Activated CD4-positive, alpha-beta T cell treated with anti-CD3 and anti-CD28 coated beads, Interleukin-2, amount 10 ng/mL, durations not matched to agents 7 days and 5 days (primary cell): ENCODE measurements around the gene C3orf52. TPM values are rescaled to one million over a fixed set of nuclear protein-coding genes. Genes with fewer than 3 reads are reported as not detected.
"Not testable (repeated sequence)": the region's sequence is repeated elsewhere in the genome, so short reads cannot be mapped to it uniquely, and the experiment has no call there.

Source experiments
- CTCF ChIA-PET: fragments of 350-600 bp; sonication (Branson Sonifier 250); formaldehyde crosslinking; loops from one replicate; lab custom pipeline; 2021; ENCODE audit warnings: antibody characterized with exemption; lab: Charles Lee
- POLR2A ChIA-PET: fragments of 350-600 bp; sonication (Branson Sonifier 250); formaldehyde crosslinking; loops from one replicate; lab custom pipeline; 2021; ENCODE audit warnings: antibody characterized with exemption; lab: Charles Lee
- DNase-seq: peaks from one replicate; pipeline ENCODE4 v3.0.0-alpha.2; 2020
- H3K27ac Mint-ChIP-seq: one replicate; pipeline ENCODE4 v1.8.0; 2021; ENCODE audit warnings: mild to moderate bottlenecking, moderate library complexity, mixed read lengths
- H3K27me3 Mint-ChIP-seq: one replicate; pipeline ENCODE4 v1.8.0; 2021; ENCODE audit warnings: mixed read lengths
- H3K36me3 Mint-ChIP-seq: one replicate; pipeline ENCODE4 v1.8.0; 2021; ENCODE audit warnings: low read depth, mixed read lengths
- H3K4me1 Mint-ChIP-seq: one replicate; pipeline ENCODE4 v1.8.0; 2021; ENCODE audit warnings: mixed read lengths
- H3K4me3 Mint-ChIP-seq: one replicate; pipeline ENCODE4 v1.8.0; 2021; ENCODE audit warnings: mild to moderate bottlenecking, moderate library complexity, mixed read lengths
- H3K9me3 Mint-ChIP-seq: one replicate; pipeline ENCODE4 v1.8.0; 2021; ENCODE audit warnings: mixed read lengths
- total RNA-seq, 2 experiments: library from RNA; stranded (reverse); gene quantifications; one replicate each; pipeline ENCODE4 v1.2.3, GENCODE V29; 2021

Gene C3orf52, protein sequence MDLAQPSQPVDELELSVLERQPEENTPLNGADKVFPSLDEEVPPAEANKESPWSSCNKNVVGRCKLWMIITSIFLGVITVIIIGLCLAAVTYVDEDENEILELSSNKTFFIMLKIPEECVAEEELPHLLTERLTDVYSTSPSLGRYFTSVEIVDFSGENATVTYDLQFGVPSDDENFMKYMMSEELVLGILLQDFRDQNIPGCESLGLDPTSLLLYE
- 1 to 10 TPM; 9.2 to 9.5 TPM for total RNA-seq

- DNase-seq: peak; percentile 71
- ChIA-PET POLR2A (no interaction called here), CTCF (interaction anchor here (0.7 to 1.6 kb wide), 2 partner anchors 12 to 19 kb away, joined by 3 to 5 read pairs; no protein-coding TSS in a partner anchor)
- peak within 1 kb of the TSS; percentile 82 for H3K4me3 Mint-ChIP-seq
- peaks cover 67% of the 10 kb centered on the region for H3K4me1 Mint-ChIP-seq
- H3K9me3 Mint-ChIP-seq: no peaks in the 10 kb centered on the region
- peaks cover 4% of the 10 kb centered on the region for H3K27me3 Mint-ChIP-seq
- H3K27ac Mint-ChIP-seq: peak within 1 kb of the TSS; percentile 87
- peaks cover 8% of the 10 kb centered on the region for H3K36me3 Mint-ChIP-seq
Observed at GRCh38 chr3:112086076-112086854, at the start of gene C3orf52. TSS of gene C3orf52 (plus strand) at chr3:112086389. CDS start at chr3:112086408, 19 bp downstream.

- H3K4me3 Mint-ChIP-seq, H3K9me3 Mint-ChIP-seq, CTCF ChIA-PET, POLR2A ChIA-PET, H3K4me1 Mint-ChIP-seq, H3K27ac Mint-ChIP-seq, H3K36me3 Mint-ChIP-seq, DNase-seq, H3K27me3 Mint-ChIP-seq: not testable (repeated sequence)
Observed at GRCh38 chr3:112037194-112037593, 49.0 kb upstream of the C3orf52 start.

DNA sequence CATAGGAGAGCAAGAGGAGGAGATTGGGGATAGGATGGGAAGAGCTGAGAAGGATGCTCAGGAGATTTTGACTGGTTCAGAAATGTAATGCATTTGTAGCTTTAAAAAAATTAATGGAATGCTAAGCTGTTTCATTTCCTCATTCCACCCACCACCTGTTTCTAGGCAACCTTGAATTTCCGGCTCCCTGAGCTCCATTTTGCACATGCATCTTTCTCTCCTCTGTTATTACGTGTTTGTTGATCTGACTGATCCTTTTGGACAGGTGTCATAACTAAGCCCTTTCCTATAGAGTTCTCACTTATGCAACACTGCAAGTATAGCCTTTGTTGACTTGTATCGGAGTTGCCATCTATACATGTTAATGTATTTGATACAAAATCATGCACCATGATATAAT, 47.3 kb upstream of the C3orf52 start:
- CTCF ChIA-PET: interaction anchor here (1.3 to 2.3 kb wide), 3 partner anchors 13 to 25 kb away, joined by 3 to 7 read pairs (median 5); no protein-coding TSS in a partner anchor
- POLR2A ChIA-PET: no interaction called here
- H3K4me1 Mint-ChIP-seq: no peaks in the 10 kb centered on the region
- no peaks in the 10 kb centered on the region for H3K36me3 Mint-ChIP-seq
- no peaks in the 10 kb centered on the region for H3K9me3 Mint-ChIP-seq
- no peak overlapping the region for H3K27ac Mint-ChIP-seq
- H3K27me3 Mint-ChIP-seq: no peaks in the 10 kb centered on the region
- no peak for DNase-seq
- H3K4me3 Mint-ChIP-seq: no peak overlapping the region

GRCh38 chr3:112041321-112041720, 44.9 kb upstream of the C3orf52 start:
- Mint-ChIP-seq H3K27me3 (no peaks in the 10 kb centered on the region), H3K36me3 (no peaks in the 10 kb centered on the region), H3K27ac (no peak overlapping the region), H3K9me3 (no peaks in the 10 kb centered on the region), H3K4me1 (no peaks in the 10 kb centered on the region), H3K4me3 (no peak overlapping the region)
- no peak for DNase-seq
- POLR2A ChIA-PET: no interaction called here
- CTCF ChIA-PET: interaction anchor here (4.2 kb wide), 1 partner anchor 28 kb away, joined by 13 read pairs; no protein-coding TSS in a partner anchor

- ChIA-PET POLR2A (no interaction called here), CTCF (interaction anchor here (0.7 to 4.2 kb wide), 7 partner anchors 8 to 179 kb away, joined by 3 to 13 read pairs (median 3); partner anchors contain the start of gene TMPRSS7)
- no peaks in the 10 kb centered on the region for H3K9me3 Mint-ChIP-seq
- no peaks in the 10 kb centered on the region for H3K4me1 Mint-ChIP-seq
- H3K36me3 Mint-ChIP-seq: no peaks in the 10 kb centered on the region
- H3K4me3 Mint-ChIP-seq: no peak overlapping the region
- DNase-seq: no peak
- H3K27ac Mint-ChIP-seq: no peak overlapping the region
- no peaks in the 10 kb centered on the region for H3K27me3 Mint-ChIP-seq
Observed at GRCh38 chr3:112042842-112043280, 43.3 kb upstream of the C3orf52 start.

GRCh38 chr3:112043621-112044201, 42.5 kb upstream of the C3orf52 start:
- DNase-seq: peak; percentile 63
- Mint-ChIP-seq H3K36me3 (no peaks in the 10 kb centered on the region), H3K27ac (no peak overlapping the region), H3K4me1 (no peaks in the 10 kb centered on the region), H3K4me3 (no peak overlapping the region), H3K9me3 (no peaks in the 10 kb centered on the region), H3K27me3 (no peaks in the 10 kb centered on the region)
- POLR2A ChIA-PET: no interaction called here
- CTCF ChIA-PET: interaction anchor here (0.7 to 4.2 kb wide), 7 partner anchors 9 to 180 kb away, joined by 3 to 13 read pairs (median 3); partner anchors contain the start of gene TMPRSS7

DNA sequence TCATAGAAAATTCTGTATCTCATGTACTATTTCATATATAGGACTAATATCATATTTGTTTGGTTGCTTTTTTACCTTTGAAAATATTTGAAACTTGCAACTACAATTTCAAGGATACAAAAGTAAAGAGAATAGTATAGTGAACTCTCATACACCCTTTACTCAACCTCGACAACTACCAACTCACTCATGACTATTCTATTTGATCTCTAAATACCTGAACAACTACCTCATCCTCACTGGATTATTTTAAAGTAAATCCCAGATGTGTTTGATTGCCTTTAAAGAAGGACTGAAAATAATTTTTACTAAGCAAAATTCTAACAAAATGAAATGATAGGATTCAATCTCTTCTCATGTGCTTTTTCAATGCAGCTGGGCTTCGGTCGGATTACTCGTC, 39.6 kb upstream of the C3orf52 start:
- H3K9me3 Mint-ChIP-seq: no peaks in the 10 kb centered on the region
- no peak overlapping the region for H3K4me3 Mint-ChIP-seq
- H3K27ac Mint-ChIP-seq: no peak overlapping the region
- ChIA-PET POLR2A (no interaction called here), CTCF (no interaction called here)
- no peaks in the 10 kb centered on the region for H3K4me1 Mint-ChIP-seq
- DNase-seq: no peak
- no peaks in the 10 kb centered on the region for H3K27me3 Mint-ChIP-seq
- H3K36me3 Mint-ChIP-seq: no peaks in the 10 kb centered on the region

DNA sequence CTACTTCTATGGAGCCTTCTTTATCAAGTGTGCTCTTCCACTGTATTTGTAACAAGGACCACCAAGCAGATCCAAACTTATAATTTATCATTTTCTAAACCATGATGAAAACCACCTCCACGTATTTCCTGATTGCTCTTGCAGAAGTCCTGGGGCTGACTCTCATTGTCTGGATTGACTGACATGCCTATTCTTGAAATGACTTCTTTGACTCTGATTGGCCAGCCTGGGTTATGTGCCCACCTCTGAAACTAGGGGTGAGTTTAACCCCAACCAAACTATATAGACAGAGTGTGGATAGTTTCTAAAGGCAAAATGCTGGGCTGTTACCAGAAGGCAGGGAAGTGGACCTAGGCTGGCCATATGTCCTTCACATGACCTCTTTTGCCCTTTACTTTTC, 38.9 kb upstream of the C3orf52 start:
- no peak overlapping the region for H3K27ac Mint-ChIP-seq
- H3K9me3 Mint-ChIP-seq: no peaks in the 10 kb centered on the region
- no peak overlapping the region for H3K4me3 Mint-ChIP-seq
- no peaks in the 10 kb centered on the region for H3K36me3 Mint-ChIP-seq
- no peak for DNase-seq
- ChIA-PET CTCF (no interaction called here), POLR2A (no interaction called here)
- no peaks in the 10 kb centered on the region for H3K27me3 Mint-ChIP-seq
- no peaks in the 10 kb centered on the region for H3K4me1 Mint-ChIP-seq

GRCh38 chr3:112048911-112049310, 37.3 kb upstream of the C3orf52 start:
- Mint-ChIP-seq H3K27me3 (no peaks in the 10 kb centered on the region), H3K4me3 (no peak overlapping the region), H3K4me1 (peaks cover 3% of the 10 kb centered on the region), H3K9me3 (no peaks in the 10 kb centered on the region), H3K36me3 (no peaks in the 10 kb centered on the region), H3K27ac (no peak overlapping the region)
- no peak for DNase-seq
- ChIA-PET POLR2A (no interaction called here), CTCF (interaction anchor here (0.6 kb wide), 1 partner anchor 20 kb away, joined by 3 read pairs; no protein-coding TSS in a partner anchor)

DNA sequence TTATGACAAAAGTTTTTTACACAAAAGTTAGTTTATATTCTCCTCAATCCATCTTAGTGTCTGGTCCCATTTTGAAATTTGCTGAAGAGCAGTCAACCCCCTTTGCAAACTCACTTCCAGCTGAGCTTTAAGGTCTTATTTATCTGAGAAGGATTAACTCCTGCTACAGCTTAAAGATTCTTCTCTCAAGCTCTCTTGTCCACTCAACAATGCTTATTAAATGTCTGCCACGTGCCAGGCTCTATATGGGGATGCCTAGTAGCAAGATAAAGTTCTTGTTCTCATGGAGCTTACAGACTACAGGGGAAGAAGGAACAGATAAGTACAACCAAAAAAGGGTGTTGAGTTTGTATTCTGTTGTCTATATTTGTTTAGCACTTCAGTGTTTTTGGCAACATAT, 33.0 kb upstream of the C3orf52 start:
- H3K27ac Mint-ChIP-seq: no peak overlapping the region
- ChIA-PET POLR2A (no interaction called here), CTCF (interaction anchor here (0.7 to 1.5 kb wide), 3 partner anchors 10 to 158 kb away, joined by 3 to 4 read pairs (median 3); no protein-coding TSS in a partner anchor)
- H3K36me3 Mint-ChIP-seq: no peaks in the 10 kb centered on the region
- no peak for DNase-seq
- peaks cover 4% of the 10 kb centered on the region for H3K27me3 Mint-ChIP-seq
- no peak overlapping the region for H3K4me3 Mint-ChIP-seq
- no peaks in the 10 kb centered on the region for H3K9me3 Mint-ChIP-seq
- H3K4me1 Mint-ChIP-seq: peaks cover 18% of the 10 kb centered on the region

DNA sequence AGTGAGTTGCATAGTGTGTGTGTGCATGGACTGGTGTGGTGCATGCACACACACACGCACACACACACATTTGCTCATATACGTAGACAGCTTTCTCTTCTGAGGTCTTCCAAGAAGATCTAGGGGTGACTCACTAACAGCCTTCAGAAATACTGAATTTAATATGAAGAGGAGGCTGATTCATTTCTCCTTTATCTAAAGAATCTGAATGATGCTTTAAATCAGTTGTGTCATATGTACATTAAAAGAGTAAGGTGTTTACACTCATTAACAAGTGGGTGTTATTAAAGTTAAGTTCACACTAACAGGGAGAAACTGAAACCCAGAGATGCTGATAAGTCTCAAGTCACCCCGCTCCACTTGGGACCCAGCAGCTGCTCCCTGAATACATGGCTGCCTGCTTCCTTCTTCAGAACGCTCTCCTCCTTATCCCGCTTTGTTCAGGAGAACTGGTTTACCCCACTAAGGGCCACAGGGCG, 29.7 kb upstream of the C3orf52 start:
- H3K27me3 Mint-ChIP-seq: peaks cover 4% of the 10 kb centered on the region
- no peak for DNase-seq
- H3K27ac Mint-ChIP-seq: no peak overlapping the region
- peaks cover 18% of the 10 kb centered on the region for H3K4me1 Mint-ChIP-seq
- POLR2A ChIA-PET: no interaction called here
- H3K36me3 Mint-ChIP-seq: no peaks in the 10 kb centered on the region
- peaks cover 2% of the 10 kb centered on the region for H3K9me3 Mint-ChIP-seq
- no peak overlapping the region for H3K4me3 Mint-ChIP-seq
- CTCF ChIA-PET: interaction anchor here (1.1 kb wide), 1 partner anchor 22 kb away, joined by 3 read pairs; no protein-coding TSS in a partner anchor

GRCh38 chr3:112059497-112059896, 26.7 kb upstream of the C3orf52 start:
- no peak for DNase-seq
- Mint-ChIP-seq H3K4me3 (no peak overlapping the region), H3K27me3 (peaks cover 2% of the 10 kb centered on the region), H3K36me3 (no peaks in the 10 kb centered on the region), H3K9me3 (peaks cover 2% of the 10 kb centered on the region), H3K4me1 (peaks cover 15% of the 10 kb centered on the region), H3K27ac (no peak overlapping the region)
- ChIA-PET CTCF (no interaction called here), POLR2A (no interaction called here)
